Suprapubic skin (tissue), 4 donors: ENCODE data around the gene CNTRL. TPM values are rescaled to one million over a fixed set of nuclear protein-coding genes. Genes with fewer than 3 reads are reported as not detected.

ENCODE experiments used
- DNase-seq, 2 donors: peaks; one replicate each; pipeline ENCODE4 v3.0.0-alpha.2; 2019; ENCODE audit warnings: low spot score in 2 of 2
- H3K27ac ChIP-seq: fragments of 200-600 bp; sonication (generic); one replicate; pipeline ENCODE4 v1.5.1; 2019
- H3K27me3 ChIP-seq: fragments of 200-600 bp; sonication (generic); one replicate; pipeline ENCODE4 v1.5.1; 2019
- H3K36me3 ChIP-seq: fragments of 200-600 bp; sonication (generic); one replicate; pipeline ENCODE4 v1.5.1; 2019
- H3K4me1 ChIP-seq: fragments of 200-600 bp; sonication (generic); one replicate; pipeline ENCODE4 v1.5.1; 2019
- H3K4me3 ChIP-seq: fragments of 200-600 bp; sonication (generic); one replicate; pipeline ENCODE4 v1.5.1; 2019; ENCODE audit warnings: mild to moderate bottlenecking
- H3K9me3 ChIP-seq: fragments of 200-600 bp; sonication (generic); one replicate; pipeline ENCODE4 v1.5.1; 2019
- CTCF ChIP-seq, 2 donors: fragments of 200-600 bp in 1 of 2; fragments of 450-650 bp in 1 of 2; sonication (generic) in 1 of 2; IDR thresholded peaks; one replicate each; pipeline ENCODE4 v1.5.1; 2016 to 2019; ENCODE audit warnings: antibody characterized with exemption in 2 of 2, mild to moderate bottlenecking in 1 of 2, moderate library complexity in 1 of 2
- EP300 ChIP-seq: sonication (generic); formaldehyde crosslinking; IDR thresholded peaks from one replicate; pipeline ENCODE4 v1.6.1; 2017; ENCODE audit warnings: antibody characterized with exemption
- POLR2A ChIP-seq, 2 donors: fragments of 450-650 bp; IDR thresholded peaks; one replicate each; pipeline ENCODE4 v1.6.1; 2017; ENCODE audit warnings: antibody characterized with exemption in 2 of 2, mild to moderate bottlenecking in 2 of 2, moderate library complexity in 2 of 2
- POLR2AphosphoS5 ChIP-seq, 3 donors: sonication (generic); formaldehyde crosslinking; IDR thresholded peaks; one replicate each; pipeline ENCODE4 v1.6.1; 2017; ENCODE audit warnings: antibody characterized with exemption in 3 of 3
- WGBS: methylation state at CpG from one replicate; pipeline ENCODE4 v1.1.5; 2018; 5-methylcytosine and 5-hydroxymethylcytosine counted together
- total RNA-seq, 4 donors: library from RNA; depleted of rRNA; stranded (reverse); fragments of >200 nt; gene quantifications; one replicate each; pipeline ENCODE4 v1.1.0, GENCODE V29; 2016

CNTRL gene
- total RNA-seq, 4 donors from 2014 or later = 6.4 to 24.6 (median 13.6) TPM

- Histone ChIP-seq H3K9me3 (no peaks in the 10 kb centered on the region), H3K4me3 (no peak overlapping the region), H3K27ac (no peak overlapping the region), H3K4me1 (peaks cover 14% of the 10 kb centered on the region), H3K36me3 (peaks cover 60% of the 10 kb centered on the region), H3K27me3 (no peaks in the 10 kb centered on the region)
- 69% methylated on average over 3 of the region's 3 CpGs for WGBS
- no peak for DNase-seq
- no peak for TF ChIP-seq POLR2A (IDR thresholded peaks at IDR 0.05)
- TF ChIP-seq CTCF (IDR thresholded peaks at IDR 0.05) = no peak
Observed at GRCh38 chr9:121179930-121180681, 105.4 kb downstream of the CNTRL start.

- 63% methylated on average over 3 of the region's 3 CpGs for WGBS
Observed at GRCh38 chr9:121182101-121182836, 107.5 kb downstream of the CNTRL start.

GRCh38 chr9:121182989-121183388 lies 108.2 kb downstream of the CNTRL start:
- no peak for DNase-seq
- H3K4me1 ChIP-seq = peaks cover 31% of the 10 kb centered on the region
- peaks cover 36% of the 10 kb centered on the region for H3K36me3 ChIP-seq
- no peaks in the 10 kb centered on the region for H3K27me3 ChIP-seq
- H3K27ac ChIP-seq = no peak overlapping the region
- no peak overlapping the region for H3K4me3 ChIP-seq
- H3K9me3 ChIP-seq = no peaks in the 10 kb centered on the region
- TF ChIP-seq POLR2AphosphoS5 (IDR thresholded peaks at IDR 0.05) (no peak), POLR2A (IDR thresholded peaks at IDR 0.05) (no peak), EP300 (no peak), CTCF (IDR thresholded peaks at IDR 0.05) (no peak)

More at GRCh38 chr9:121182101-121182836, 107.5 kb downstream of the CNTRL start:
- Histone ChIP-seq H3K36me3 (peaks cover 42% of the 10 kb centered on the region), H3K27me3 (no peaks in the 10 kb centered on the region), H3K4me3 (no peak overlapping the region), H3K4me1 (peaks cover 24% of the 10 kb centered on the region), H3K9me3 (no peaks in the 10 kb centered on the region), H3K27ac (no peak overlapping the region)
- DNase-seq = no peak
- TF ChIP-seq POLR2A (IDR thresholded peaks at IDR 0.05) (no peak), EP300 (no peak), POLR2AphosphoS5 (IDR thresholded peaks at IDR 0.05) (no peak), CTCF (IDR thresholded peaks at IDR 0.05) (no peak)

- 74% methylated on average over 3 of the region's 3 CpGs for WGBS
- DNase-seq = no peak
- Histone ChIP-seq H3K4me1 (peaks cover 32% of the 10 kb centered on the region), H3K27me3 (no peaks in the 10 kb centered on the region), H3K36me3 (peaks cover 29% of the 10 kb centered on the region), H3K4me3 (no peak overlapping the region), H3K27ac (no peak overlapping the region), H3K9me3 (no peaks in the 10 kb centered on the region)
- no peak for TF ChIP-seq POLR2AphosphoS5 (IDR thresholded peaks at IDR 0.05)
- no peak for TF ChIP-seq POLR2A (IDR thresholded peaks at IDR 0.05)
- TF ChIP-seq EP300 = no peak
- TF ChIP-seq CTCF (IDR thresholded peaks at IDR 0.05) = no peak
Observed at GRCh38 chr9:121183666-121184423, 109.1 kb downstream of the CNTRL start.

GRCh38 chr9:121184463-121184862 lies 109.7 kb downstream of the CNTRL start:
- Histone ChIP-seq H3K4me3 (no peak overlapping the region), H3K36me3 (peaks cover 27% of the 10 kb centered on the region), H3K27me3 (no peaks in the 10 kb centered on the region), H3K4me1 (peaks cover 35% of the 10 kb centered on the region), H3K27ac (no peak overlapping the region), H3K9me3 (no peaks in the 10 kb centered on the region)
- TF ChIP-seq POLR2AphosphoS5 (IDR thresholded peaks at IDR 0.05) = no peak
- TF ChIP-seq EP300 = no peak
- no peak for DNase-seq
